Heart left ventricle (tissue), 16 donors: ENCODE measurements around the gene NFIB. TPM values are rescaled to one million over a fixed set of nuclear protein-coding genes. Genes with fewer than 3 reads are reported as not detected.
A peak's percentile ranks its signal among the peaks of the same experiment; 100 is the strongest.

Source experiments
- ATAC-seq, 4 donors: fragments of 200-7000 bp; cut with Tn5 transposase; one replicate each; pipeline ENCODE4 v1.9.1; 2020 to 2022; ENCODE audit warnings: moderate library complexity in 4 of 4, mild to moderate bottlenecking in 3 of 4, moderate number of reproducible peaks in 1 of 4
- DNase-seq, 5 donors: peaks; one replicate each; pipeline ENCODE4 v3.0.0-alpha.2; 2020
- H3K27ac ChIP-seq, 12 donors: fragments of 200-600 bp; sonication (generic) in 4 of 12; one replicate each; pipeline versions ENCODE4 v1.5.0 to v1.8.0; 2016 to 2022; ENCODE audit warnings: mild to moderate bottlenecking in 2 of 12
- H3K27me3 ChIP-seq, 9 donors: fragments of 200-600 bp; sonication (generic) in 2 of 9; one replicate each; pipeline versions ENCODE4 v1.5.1 to v1.8.0; 2016 to 2022; ENCODE audit warnings: mild to moderate bottlenecking in 3 of 9
- H3K36me3 ChIP-seq, 9 donors: fragments of 200-600 bp; sonication (generic) in 2 of 9; one replicate each; pipeline versions ENCODE4 v1.5.0 to v1.8.0; 2018 to 2022; ENCODE audit warnings: mild to moderate bottlenecking in 2 of 9
- H3K4me1 ChIP-seq, 12 donors: fragments of 200-600 bp; sonication (generic) in 4 of 12; one replicate each; pipeline versions ENCODE4 v1.5.0 to v1.8.0; 2016 to 2022; ENCODE audit warnings: mild to moderate bottlenecking in 3 of 12
- H3K4me3 ChIP-seq, 12 donors: fragments of 200-600 bp; sonication (generic) in 4 of 12; one replicate each; pipeline versions ENCODE4 v1.5.0 to v1.8.0; 2017 to 2022; ENCODE audit warnings: mild to moderate bottlenecking in 9 of 12, moderate library complexity in 4 of 12
- H3K9me3 ChIP-seq, 12 donors: fragments of 200-600 bp; sonication (generic) in 4 of 12; one replicate each; pipeline versions ENCODE4 v1.5.0 to v1.8.0; 2016 to 2022; ENCODE audit warnings: mild to moderate bottlenecking in 1 of 12
- POLR2A ChIP-seq, 2 donors: fragments of 450-650 bp; IDR thresholded peaks; one replicate each; pipeline ENCODE4 v1.6.1; 2017; ENCODE audit warnings: antibody characterized with exemption in 2 of 2, mild to moderate bottlenecking in 2 of 2, moderate library complexity in 2 of 2
- WGBS, 4 donors: extraction: QIAGEN DNeasy Blood & Tissue Kit in 2 of 4; methylation state at CpG; one replicate each; pipeline versions ENCODE4 v1.1.5 to v1.1.7; 2013 to 2018; 5-methylcytosine and 5-hydroxymethylcytosine counted together
- intact Hi-C, 10 donors: fragments of 100-400 bp; cut with DNase I; formaldehyde crosslinking; loops; one replicate each; pipeline versions ENCODE4 v1.11.1 to v1.14.2; 2022
- polyA plus RNA-seq, 2 donors: library from polyadenylated mRNA; stranded (reverse); fragments of 200-250 nt; gene quantifications; one replicate each; pipeline ENCODE4 v1.2.3, GENCODE V29; 2013
- total RNA-seq, 9 donors: library from RNA; depleted of rRNA in 2 of 9; stranded (reverse); fragments of >200 nt in 2 of 9; fragmentation: NEBNext Ultra II Directional in 3 of 9; extraction: Animal tissue kit (Norgen Biotek cat#: 25700) in 3 of 9; gene quantifications; one replicate each; pipeline versions ENCODE4 v1.1.0 to v1.2.4, GENCODE V29; 2016 to 2023
- TF ChIP-seq, protein P1 (sequence below), 12 donors: fragments of 200-600 bp; sonication (generic) in 4 of 12; IDR thresholded peaks; one replicate each; pipeline versions ENCODE4 v1.5.0 to v1.8.0; 2018 to 2022; ENCODE audit warnings: antibody characterized with exemption in 12 of 12, mild to moderate bottlenecking in 5 of 12
- donor health status: ischemic (EF 13 %, LVEDD 7.1; RV severe dilation, severe dysfunction).
- donor health status: healthy with polysubstance abuse.
- donor health status: DM: no; HTN: yes; CAD: no.
- donor health status: DM: no; HTN: no; CAD: no.
- donor health status: ischemic (EF 25% LVEDD 6.9; RV normal size, moderate dysfunction).
- donor health status: ischemic (EF 25% LVEDD 5.7; RV mildly dilated, moderate dysfunction).
- donor health status: healthy.
- donor health status: DM: yes; HTN: yes; CAD: no.
- donor health status: ischemic (EF 35%, LVEDD 5.7; RV mildly dilated, moderate dysfunction).
- donor health status: nonischemic (EF 11% LVEDD 7.7; RV severe dilation, severe dysfunction).
- donor health status: DM: yes; HTN: yes; CAD: no.
- donor health status: PGD.
- donor health status: ischemic (EF 29% LVEDD 5.4; RV normal size, mild dysfunction).
- donor health status: nonischemic (EF 23%, LVEDD 6.1; RV moderate dilation, normal function).

Gene NFIB
- total and polyA plus RNA-seq, 11 donors = 24.5 to 148 (median 98.2) TPM

DNA sequence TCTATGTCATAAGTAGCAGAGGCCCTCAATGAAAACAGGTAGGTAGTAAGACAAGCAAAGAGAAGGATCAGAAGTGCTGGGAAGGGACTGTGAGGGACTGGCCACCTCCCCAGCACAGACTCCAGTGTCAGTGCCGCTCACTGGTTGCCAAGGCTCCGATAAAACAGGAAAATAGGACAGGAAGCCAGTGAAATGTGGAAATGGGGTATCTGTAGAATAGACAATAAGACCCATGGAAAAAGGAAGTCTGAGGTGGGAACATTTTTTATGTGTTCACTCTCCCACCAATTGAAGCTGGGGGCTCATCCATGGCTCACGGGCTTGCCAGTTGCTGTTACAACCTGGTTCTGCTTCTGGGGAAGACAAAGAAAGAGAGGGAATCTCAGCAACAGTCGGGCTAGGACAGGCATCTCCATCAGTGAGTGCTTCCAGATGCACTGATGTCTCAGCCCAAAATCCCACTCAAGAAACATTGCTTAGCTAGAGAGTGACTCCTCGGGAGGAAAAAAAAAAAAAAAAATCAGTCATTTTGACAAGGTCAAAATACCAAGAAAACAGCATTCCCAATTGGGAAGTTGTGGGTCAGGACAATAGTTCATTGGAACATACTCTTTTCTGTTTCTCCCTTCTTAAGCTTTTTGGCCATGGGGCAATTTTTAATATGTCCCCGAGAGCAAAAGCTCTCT, 27.6 kb upstream of the NFIB start:
- 36 to 59% (median 46%) methylated on average over 6 of the region's 6 CpGs for WGBS, 4 donors
- H3K36me3 ChIP-seq = no peaks in the 10 kb centered on the region

DNA sequence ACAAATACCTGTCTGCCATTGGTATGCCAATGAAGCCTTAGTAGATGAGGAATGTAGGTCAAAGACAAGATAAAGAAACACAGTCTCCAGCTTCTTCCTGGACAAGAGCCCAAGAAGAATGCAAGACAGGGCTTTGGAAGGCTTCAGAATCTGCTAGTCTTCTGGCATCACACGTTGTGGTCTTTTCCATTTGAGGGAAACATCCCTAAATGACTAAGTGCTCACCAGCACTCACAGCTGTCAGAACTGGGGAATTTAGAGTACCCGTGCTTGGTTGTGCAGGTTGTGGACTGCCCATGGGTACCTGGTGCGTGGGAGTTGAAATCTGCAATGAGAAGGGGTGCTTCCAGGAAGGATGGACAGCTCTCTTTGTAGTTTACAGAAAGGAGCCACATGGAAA, 27.1 kb upstream of the NFIB start:
- intact Hi-C loops = loop anchor here in 5 of 10 donors (10.0 kb wide), 5 partner anchors 66 to 766 kb away; no protein-coding TSS in a partner anchor
- Histone ChIP-seq H3K9me3 (no peaks in the 10 kb centered on the region), H3K4me1 (peaks cover 7 to 55% (median 31%) of the 10 kb centered on the region in 12 donors), H3K27me3 (peaks cover 0 to 14% (median 0%) of the 10 kb centered on the region in 9 donors), H3K27ac (peak overlapping the region in 3 of 12 donors; percentile 11 to 40 (median 39)), H3K36me3 (no peaks in the 10 kb centered on the region), H3K4me3 (no peak overlapping the region)
- 76 to 82% (median 78%) methylated on average over 3 of the region's 3 CpGs for WGBS, 4 donors
- TF ChIP-seq, protein P1, sequence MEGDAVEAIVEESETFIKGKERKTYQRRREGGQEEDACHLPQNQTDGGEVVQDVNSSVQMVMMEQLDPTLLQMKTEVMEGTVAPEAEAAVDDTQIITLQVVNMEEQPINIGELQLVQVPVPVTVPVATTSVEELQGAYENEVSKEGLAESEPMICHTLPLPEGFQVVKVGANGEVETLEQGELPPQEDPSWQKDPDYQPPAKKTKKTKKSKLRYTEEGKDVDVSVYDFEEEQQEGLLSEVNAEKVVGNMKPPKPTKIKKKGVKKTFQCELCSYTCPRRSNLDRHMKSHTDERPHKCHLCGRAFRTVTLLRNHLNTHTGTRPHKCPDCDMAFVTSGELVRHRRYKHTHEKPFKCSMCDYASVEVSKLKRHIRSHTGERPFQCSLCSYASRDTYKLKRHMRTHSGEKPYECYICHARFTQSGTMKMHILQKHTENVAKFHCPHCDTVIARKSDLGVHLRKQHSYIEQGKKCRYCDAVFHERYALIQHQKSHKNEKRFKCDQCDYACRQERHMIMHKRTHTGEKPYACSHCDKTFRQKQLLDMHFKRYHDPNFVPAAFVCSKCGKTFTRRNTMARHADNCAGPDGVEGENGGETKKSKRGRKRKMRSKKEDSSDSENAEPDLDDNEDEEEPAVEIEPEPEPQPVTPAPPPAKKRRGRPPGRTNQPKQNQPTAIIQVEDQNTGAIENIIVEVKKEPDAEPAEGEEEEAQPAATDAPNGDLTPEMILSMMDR (IDR thresholded peaks at IDR 0.05) = no peak
- no peak for TF ChIP-seq POLR2A (IDR thresholded peaks at IDR 0.05)
- DNase-seq (no peak), ATAC-seq (no peak)

More for the DNA sequence above, 27.6 kb upstream of the NFIB start:
- peaks cover 0 to 18% (median 0%) of the 10 kb centered on the region in 9 donors for H3K27me3 ChIP-seq
- intact Hi-C loops = loop anchor here in 5 of 10 donors (10.0 kb wide), 5 partner anchors 67 to 767 kb away; no protein-coding TSS in a partner anchor
- no peaks in the 10 kb centered on the region for H3K9me3 ChIP-seq
- TF ChIP-seq, protein P1 (IDR thresholded peaks at IDR 0.05) = no peak
- TF ChIP-seq POLR2A (IDR thresholded peaks at IDR 0.05) = no peak
- H3K27ac ChIP-seq = peak overlapping the region in 7 of 12 donors; percentile 6 to 42 (median 39)
- no peak overlapping the region for H3K4me3 ChIP-seq
- DNase-seq = no peak
- ATAC-seq = peak in 2 of 4 donors; percentile 40 to 41
- H3K4me1 ChIP-seq = peaks cover 7 to 56% (median 31%) of the 10 kb centered on the region in 12 donors

- ATAC-seq = no peak
- Histone ChIP-seq H3K4me3 (no peak overlapping the region), H3K9me3 (no peaks in the 10 kb centered on the region), H3K27me3 (peaks cover 0 to 7% (median 0%) of the 10 kb centered on the region in 9 donors), H3K36me3 (no peaks in the 10 kb centered on the region), H3K4me1 (peaks cover 7 to 49% (median 31%) of the 10 kb centered on the region in 12 donors), H3K27ac (no peak overlapping the region)
- 73 to 78% (median 76%) methylated on average over 8 of the region's 8 CpGs for whole genome bisulfite sequencing, 4 donors
- DNase-seq = no peak
- TF ChIP-seq POLR2A (IDR thresholded peaks at IDR 0.05) = no peak
- TF ChIP-seq, protein P1 (IDR thresholded peaks at IDR 0.05) = no peak
- intact Hi-C loops = loop anchor here in 5 of 10 donors (10.0 kb wide), 5 partner anchors 66 to 766 kb away; no protein-coding TSS in a partner anchor
Observed at GRCh38 chr9:14340219-14340873, 26.4 kb upstream of the NFIB start.

DNA sequence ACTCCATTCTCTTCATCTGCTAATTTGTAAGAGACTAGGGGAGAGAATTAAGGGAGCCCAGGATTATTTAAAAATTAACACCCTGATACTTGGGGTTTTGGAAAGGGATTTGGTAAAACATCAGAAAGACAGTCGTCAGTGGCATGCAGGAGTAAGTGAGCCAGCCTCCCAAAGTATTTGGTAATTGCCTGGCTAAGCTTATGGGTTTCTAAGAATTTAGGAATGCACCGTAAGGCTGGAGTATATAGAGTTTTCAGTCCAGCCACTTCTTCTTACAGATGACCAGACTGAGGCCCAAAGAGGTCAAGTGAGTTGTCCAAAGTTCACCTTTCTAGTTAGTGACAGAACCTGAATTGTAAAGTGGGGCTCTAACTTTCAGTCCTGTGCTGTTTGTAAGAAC, 25.8 kb upstream of the NFIB start:
- Histone ChIP-seq H3K4me1 (peaks cover 6 to 44% (median 26%) of the 10 kb centered on the region in 12 donors), H3K27me3 (peaks cover 0 to 2% (median 0%) of the 10 kb centered on the region in 9 donors), H3K9me3 (no peaks in the 10 kb centered on the region), H3K27ac (no peak overlapping the region), H3K36me3 (no peaks in the 10 kb centered on the region), H3K4me3 (no peak overlapping the region)
- intact Hi-C loops = loop anchor here in 5 of 10 donors (10.0 kb wide), 5 partner anchors 65 to 765 kb away; no protein-coding TSS in a partner anchor
- 92 to 95% (median 94%) methylated on average over 2 of the region's 2 CpGs for WGBS, 4 donors
- ATAC-seq (no peak), DNase-seq (no peak)
- TF ChIP-seq, protein P1 (IDR thresholded peaks at IDR 0.05) = no peak
- TF ChIP-seq POLR2A (IDR thresholded peaks at IDR 0.05) = no peak
